ENCODE data around the gene LECT2.

The LECT2 gene

GRCh38 chr5:135937245-135937911 lies 17.4 kb downstream of the LECT2 start:
- no peak for DNase-seq (ENCODE audit: low read depth in 2 of 2)

DNA sequence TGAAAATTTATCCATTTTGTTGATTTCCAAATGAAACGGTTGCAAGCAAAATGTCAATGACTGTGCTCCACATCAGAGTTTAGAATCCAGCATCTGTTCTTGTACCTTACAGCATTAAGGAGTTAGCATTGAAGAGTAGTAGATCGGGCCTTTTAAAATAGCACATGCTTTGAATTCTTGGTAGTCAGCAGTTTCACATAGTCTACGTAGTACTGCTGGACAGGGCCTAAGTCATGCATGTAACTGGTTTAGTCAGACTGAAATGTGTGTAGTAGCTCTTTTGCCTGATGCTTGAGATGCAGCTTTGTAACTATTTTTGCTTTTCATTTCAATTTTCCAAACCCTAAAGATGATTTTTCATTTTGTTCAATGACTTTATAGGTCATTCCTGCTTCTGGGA lies 19.8 kb downstream of the LECT2 start:
- no peak for DNase-seq (ENCODE audit: low read depth in 2 of 2)

GRCh38 chr5:135930949-135931295 lies 23.9 kb downstream of the LECT2 start:
- DNase-seq (ENCODE audit: low read depth in 2 of 2), result no peak

GRCh38 chr5:135930029-135930948 lies 24.5 kb downstream of the LECT2 start:
- no peak for DNase-seq (ENCODE audit: low read depth in 2 of 2)

DNA sequence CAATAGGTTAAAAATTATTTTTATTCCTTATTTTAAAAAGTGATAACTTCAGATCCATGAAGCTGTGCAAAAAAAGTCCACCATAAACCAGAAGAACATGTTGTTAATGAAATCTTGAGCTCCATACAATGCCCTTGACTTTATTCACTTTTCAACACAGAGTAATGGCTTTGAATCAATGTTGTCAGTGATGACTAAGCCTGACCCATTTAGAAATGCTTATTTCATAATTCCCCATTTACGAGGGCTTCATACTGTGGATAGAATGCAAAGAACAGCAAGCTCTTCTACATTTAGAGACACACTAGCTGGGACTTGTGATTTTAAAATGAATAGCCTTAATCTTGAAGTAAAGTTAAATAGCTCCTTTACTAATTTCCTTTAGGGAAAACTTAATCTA lies 33.4 kb downstream of the LECT2 start:
- no peak for DNase-seq (ENCODE audit: low read depth in 2 of 2)

GRCh38 chr5:135920199-135920598 lies 34.6 kb downstream of the LECT2 start:
- DNase-seq (ENCODE audit: low read depth in 2 of 2), result no peak

GRCh38 chr5:135916638-135917263 lies 38.0 kb downstream of the LECT2 start:
- no peak for DNase-seq (ENCODE audit: low read depth in 2 of 2)

DNA sequence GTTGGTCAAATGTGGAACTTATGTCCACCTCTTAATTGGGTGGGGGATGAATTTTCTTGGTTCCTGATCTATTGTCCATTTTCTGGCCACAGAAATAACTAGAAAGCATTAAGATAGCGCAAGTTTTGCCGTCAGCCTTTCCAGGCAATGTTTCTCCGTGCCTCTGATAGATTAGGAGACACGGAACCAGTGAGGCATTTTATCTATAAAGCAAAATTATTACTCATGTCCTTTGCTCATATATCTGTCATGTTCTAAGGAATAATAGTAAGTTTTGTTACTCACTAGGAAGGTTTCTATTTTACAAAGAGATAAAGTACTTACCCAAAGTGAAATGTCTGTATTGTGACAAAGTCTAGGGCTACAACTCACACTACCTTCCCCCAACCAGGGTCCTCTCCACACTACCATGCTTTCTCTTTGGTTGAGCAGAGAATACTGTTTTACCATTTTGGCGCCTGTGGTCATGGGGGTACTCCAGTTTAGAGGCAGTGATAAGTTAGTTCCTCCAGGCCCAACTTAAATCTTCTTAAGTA lies 39.2 kb downstream of the LECT2 start:
- no peak for DNase-seq (ENCODE audit: low read depth in 2 of 2)

DNA sequence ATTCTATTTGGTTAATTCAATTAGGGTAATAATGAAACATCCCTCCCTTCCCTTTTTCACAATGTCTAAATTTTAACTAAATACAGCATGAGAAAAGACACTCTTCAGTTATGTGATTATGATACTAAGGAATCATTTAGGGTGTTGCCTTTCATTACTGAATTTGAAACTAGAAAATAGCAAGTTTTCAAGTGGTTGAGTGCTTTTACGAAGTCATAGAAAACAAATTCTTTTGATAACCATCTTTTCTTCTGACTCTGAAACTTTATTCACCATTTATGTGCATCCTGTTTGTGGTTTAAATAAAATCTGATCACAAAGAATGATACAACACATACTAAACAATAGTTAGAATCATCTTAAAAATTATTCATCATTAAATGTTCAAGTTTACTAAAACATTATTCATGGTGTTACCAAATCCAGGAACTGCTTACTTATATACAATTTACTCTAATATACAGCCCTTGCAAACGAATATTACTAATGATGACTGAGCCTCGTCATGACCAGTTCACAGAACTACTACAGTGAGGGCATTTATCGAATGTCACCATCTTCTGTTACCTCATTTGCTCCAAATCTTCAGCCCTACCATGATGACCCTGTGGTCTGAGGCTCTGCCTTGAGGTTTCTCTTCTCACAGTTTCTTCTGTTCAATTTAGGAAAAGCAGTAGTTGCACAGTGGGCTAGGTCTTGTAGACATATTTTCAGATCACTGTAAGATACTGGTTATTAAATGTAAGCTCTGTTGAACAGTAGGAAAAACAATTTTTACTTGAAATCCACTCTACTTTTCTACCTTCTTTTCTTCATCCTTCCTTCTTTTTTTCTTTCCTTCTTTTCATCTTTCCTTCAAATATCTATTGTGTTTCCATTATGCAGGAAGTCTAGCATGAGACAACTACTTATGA lies 40.8 kb downstream of the LECT2 start:
- no peak for DNase-seq (ENCODE audit: low read depth in 2 of 2)

DNA sequence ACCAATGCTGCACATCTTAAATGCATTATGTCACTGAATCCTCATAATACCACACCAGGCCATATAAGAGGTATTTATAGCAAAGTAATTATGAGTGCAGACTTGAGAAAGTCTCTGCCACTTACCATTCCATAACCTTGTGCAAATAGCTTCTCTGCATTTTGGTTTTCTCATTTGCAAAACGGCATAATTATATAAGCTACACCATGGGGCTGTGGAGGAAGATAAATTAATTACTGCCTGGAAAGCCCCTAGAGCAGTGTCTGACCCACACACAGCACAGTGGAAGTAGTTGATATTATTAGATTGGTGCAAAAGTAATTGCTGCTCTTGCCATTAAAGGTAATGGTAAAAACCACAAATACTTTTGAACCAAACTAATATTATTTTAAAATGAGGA lies 49.6 kb downstream of the LECT2 start:
- no peak for DNase-seq (ENCODE audit: low read depth in 2 of 2)

DNA sequence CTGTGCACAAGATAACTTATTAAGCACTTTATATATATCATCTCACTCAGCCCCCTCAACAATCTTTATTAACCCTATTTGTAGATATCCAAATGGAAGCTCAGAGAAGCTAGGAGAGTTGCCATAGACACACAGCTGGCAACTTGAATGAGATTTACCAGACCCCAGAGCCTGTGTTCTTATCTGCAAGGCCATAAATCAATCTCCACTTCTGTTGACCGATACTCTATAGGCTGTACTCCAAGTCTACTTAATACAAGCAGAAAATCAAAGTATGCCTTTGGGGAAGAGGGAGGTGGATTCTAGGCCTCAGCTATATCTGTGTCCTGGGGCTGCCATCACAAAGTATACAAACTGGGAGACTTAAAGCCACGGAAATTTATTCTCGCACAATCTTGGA lies 53.1 kb downstream of the LECT2 start:
- no peak for DNase-seq (ENCODE audit: low read depth in 2 of 2)

DNA sequence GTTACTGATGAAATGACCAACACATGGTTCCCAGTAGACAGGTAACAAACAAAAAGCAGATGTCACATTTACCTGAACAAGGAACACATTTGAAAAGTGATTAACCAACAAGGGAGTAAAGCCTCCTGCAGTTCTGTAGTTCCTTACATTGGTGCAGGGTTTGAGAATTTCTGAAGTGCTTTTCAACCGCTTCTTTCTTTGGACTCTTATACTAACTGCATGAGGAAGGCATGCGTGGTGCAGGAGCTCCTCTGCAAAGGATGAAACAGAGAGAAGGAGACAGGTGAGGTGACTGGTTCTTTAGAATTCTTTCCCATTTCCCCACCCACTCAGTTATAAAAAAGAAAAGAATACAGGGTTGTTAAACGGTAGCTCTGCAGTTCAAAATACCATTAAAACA lies 54.5 kb downstream of the LECT2 start:
- DNase-seq (ENCODE audit: low read depth in 2 of 2), result no peak

GRCh38 chr5:135898651-135899050 lies 56.1 kb downstream of the LECT2 start:
- DNase-seq (ENCODE audit: low read depth in 2 of 2), result no peak
